Kidney (tissue), 14 donors: Measurements from ENCODE around the gene HEMK1. TPM values are rescaled to one million over a fixed set of nuclear protein-coding genes. Genes with fewer than 3 reads are reported as not detected.

Experiments used
- DNase-seq, 5 donors: peaks; one replicate each; pipeline ENCODE4 v3.0.0-alpha.2; 2013 to 2020
- FAIRE-seq: peaks from 2 replicates; lab custom pipeline; 2012; peaks lifted over from hg19 to GRCh38; lab: Jason Lieb, UNC
- H3K27ac ChIP-seq, 2 donors: one replicate each; pipeline ENCODE4 v1.7.0; 2013; ENCODE audit warnings: low read depth in 2 of 2, low read length in 2 of 2, inconsistent platforms in 1 of 2
- H3K27me3 ChIP-seq: one replicate; pipeline ENCODE4 v1.7.1; 2013; ENCODE audit warnings: low read length, inconsistent platforms; ENCODE audit not compliant: control insufficient read depth, insufficient read depth
- H3K36me3 ChIP-seq, 3 donors: one replicate each; pipeline versions ENCODE4 v1.7.0 to v1.7.1; 2013; ENCODE audit warnings: low read length in 3 of 3, control low read depth in 1 of 3, inconsistent platforms in 1 of 3; ENCODE audit not compliant: insufficient read depth in 3 of 3, control insufficient read depth in 2 of 3
- H3K4me1 ChIP-seq, 3 donors: one replicate each; pipeline versions ENCODE4 v1.7.0 to v1.7.1; 2013; ENCODE audit warnings: low read length in 3 of 3, inconsistent platforms in 1 of 3, low read depth in 1 of 3; ENCODE audit not compliant: control insufficient read depth in 2 of 3, insufficient read depth in 2 of 3
- H3K4me3 ChIP-seq, 3 donors: one replicate each; pipeline versions ENCODE4 v1.7.0 to v1.8.1; 2013; ENCODE audit warnings: low read length in 3 of 3, control low read depth in 1 of 3, inconsistent platforms in 1 of 3
- H3K9ac ChIP-seq, 3 donors: one replicate each; pipeline versions ENCODE4 v1.7.0 to v1.7.1; 2013; ENCODE audit warnings: low read length in 3 of 3, control low read depth in 1 of 3, inconsistent platforms in 1 of 3
- H3K9me3 ChIP-seq, 3 donors: one replicate each; pipeline versions ENCODE4 v1.7.0 to v1.7.1; 2013; ENCODE audit warnings: low read length in 3 of 3, control low read depth in 1 of 3, inconsistent platforms in 1 of 3; ENCODE audit not compliant: control insufficient read depth in 2 of 3, insufficient read depth in 1 of 3
- CTCF ChIP-seq: IDR thresholded peaks from 3 replicates; pipeline ENCODE4 v1.5.1; 2012; ENCODE audit warnings: mild to moderate bottlenecking, moderate library complexity, borderline replicate concordance; ENCODE audit not compliant: insufficient read depth; ENCODE audit errors: extremely low read depth
- intact Hi-C: fragments of 100-400 bp; cut with DNase I; formaldehyde crosslinking; loops from one replicate; pipeline ENCODE4 v1.11.1; 2022
- polyA plus RNA-seq: library from polyadenylated mRNA; stranded (reverse); fragments of 350-450 nt; fragmentation: Illumina TruSeq; extraction: RNeasy Lipid Tissue Mini Kit (QIAGEN cat#74804); gene quantifications from one replicate; pipeline ENCODE4 v1.2.3, GENCODE V29; 2014; ENCODE audit warnings: low read depth, low replicate concordance; ENCODE audit not compliant: insufficient read depth
- total RNA-seq: library from RNA; stranded (reverse); fragmentation: NEBNext Ultra II Directional; extraction: Animal tissue kit (Norgen Biotek cat#: 25700); gene quantifications from one replicate; pipeline ENCODE4 v1.2.1, GENCODE V29; 2021
- donor health status: control.
- donor health status: control.
- donor health status: control.
- donor health status: control.
- donor health status: control.
- donor health status: DM: yes; HTN: yes; CAD: no.
- donor health status: Normal renal cell carcinoma (clear cell type).

Gene HEMK1
- total and polyA plus RNA-seq, 2 donors from 2014 or later, result 25.1 to 30.3 TPM

GRCh38 chr3:50587373-50587772 lies 18.1 kb downstream of the HEMK1 start:
- Histone ChIP-seq H3K4me3 (no peak overlapping the region), H3K27ac (no peak overlapping the region), H3K36me3 (peaks cover 0 to 3% (median 0%) of the 10 kb centered on the region in 3 donors), H3K9ac (no peak overlapping the region), H3K27me3 (no peaks in the 10 kb centered on the region), H3K4me1 (peaks cover 0 to 7% (median 3%) of the 10 kb centered on the region in 3 donors), H3K9me3 (no peaks in the 10 kb centered on the region)
- no peak for FAIRE-seq
- TF ChIP-seq CTCF, result no peak
- intact Hi-C loops, result no loop called here
- DNase-seq, result no peak

GRCh38 chr3:50587806-50588758 lies 18.8 kb downstream of the HEMK1 start:
- Histone ChIP-seq H3K27ac (no peak overlapping the region), H3K36me3 (peaks cover 0 to 3% (median 0%) of the 10 kb centered on the region in 3 donors), H3K9me3 (no peaks in the 10 kb centered on the region), H3K9ac (peak overlapping the region in 1 of 3 donors; percentile 8), H3K4me3 (no peak overlapping the region), H3K4me1 (peaks cover 0 to 14% (median 6%) of the 10 kb centered on the region in 3 donors), H3K27me3 (no peaks in the 10 kb centered on the region)
- intact Hi-C loops, result no loop called here
- TF ChIP-seq CTCF, result no peak
- FAIRE-seq (no peak), DNase-seq (no peak)

- Histone ChIP-seq H3K9ac (peak overlapping the region in 1 of 3 donors; percentile 8), H3K27me3 (no peaks in the 10 kb centered on the region)
- intact Hi-C loops, result no loop called here
These were observed 19.6 kb downstream of the HEMK1 start for GRCh38 chr3:50588759-50589433.

More at GRCh38 chr3:50588759-50589433, 19.6 kb downstream of the HEMK1 start:
- Histone ChIP-seq H3K9me3 (no peaks in the 10 kb centered on the region), H3K36me3 (peaks cover 0 to 3% (median 0%) of the 10 kb centered on the region in 3 donors), H3K27ac (no peak overlapping the region), H3K4me1 (peaks cover 0 to 16% (median 10%) of the 10 kb centered on the region in 3 donors), H3K4me3 (no peak overlapping the region)
- DNase-seq, result no peak
- no peak for TF ChIP-seq CTCF
- FAIRE-seq, result no peak
